PC-9 (cell line): ENCODE results near the gene F2RL3.

Experiments used
- EZH2 ChIP-seq: fragments of 200-600 bp; sonication (generic); IDR thresholded peaks from 2 replicates; pipeline ENCODE4 v1.8.0; 2017; ENCODE audit warnings: antibody characterized with exemption, low read depth
- TF ChIP-seq, protein P1 (sequence below): fragments of 200-600 bp; sonication (generic); conservative IDR thresholded peaks from 2 replicates; pipeline ENCODE4 v1.6.1; 2017; ENCODE audit warnings: mixed run types, antibody characterized with exemption, mild to moderate bottlenecking, moderate library complexity

- TF ChIP-seq, protein P1, sequence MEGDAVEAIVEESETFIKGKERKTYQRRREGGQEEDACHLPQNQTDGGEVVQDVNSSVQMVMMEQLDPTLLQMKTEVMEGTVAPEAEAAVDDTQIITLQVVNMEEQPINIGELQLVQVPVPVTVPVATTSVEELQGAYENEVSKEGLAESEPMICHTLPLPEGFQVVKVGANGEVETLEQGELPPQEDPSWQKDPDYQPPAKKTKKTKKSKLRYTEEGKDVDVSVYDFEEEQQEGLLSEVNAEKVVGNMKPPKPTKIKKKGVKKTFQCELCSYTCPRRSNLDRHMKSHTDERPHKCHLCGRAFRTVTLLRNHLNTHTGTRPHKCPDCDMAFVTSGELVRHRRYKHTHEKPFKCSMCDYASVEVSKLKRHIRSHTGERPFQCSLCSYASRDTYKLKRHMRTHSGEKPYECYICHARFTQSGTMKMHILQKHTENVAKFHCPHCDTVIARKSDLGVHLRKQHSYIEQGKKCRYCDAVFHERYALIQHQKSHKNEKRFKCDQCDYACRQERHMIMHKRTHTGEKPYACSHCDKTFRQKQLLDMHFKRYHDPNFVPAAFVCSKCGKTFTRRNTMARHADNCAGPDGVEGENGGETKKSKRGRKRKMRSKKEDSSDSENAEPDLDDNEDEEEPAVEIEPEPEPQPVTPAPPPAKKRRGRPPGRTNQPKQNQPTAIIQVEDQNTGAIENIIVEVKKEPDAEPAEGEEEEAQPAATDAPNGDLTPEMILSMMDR = no peak
- no peak for TF ChIP-seq EZH2
These were observed 5.3 kb downstream of the F2RL3 start for GRCh38 chr19:16894080-16894479.
